CD4-positive, alpha-beta T cell treated with Interferon alpha-2 for 1 hour (primary cell): Measurements from ENCODE around the gene CCDC93.
"Not testable (repeated sequence)": the region's sequence is repeated elsewhere in the genome, so short reads cannot be mapped to it uniquely, and the experiment has no call there.

Experiments used
- DNase-seq, 2 donors: peaks; one replicate each; pipeline ENCODE4 v3.0.0-alpha.2; 2020 to 2022

Gene CCDC93

GRCh38 chr2:117952228-117952627 is 61.6 kb downstream of the CCDC93 start:
- DNase-seq: no peak

GRCh38 chr2:117949806-117950205 is 64.1 kb downstream of the CCDC93 start:
- DNase-seq: no peak

GRCh38 chr2:117948615-117949014 is 65.3 kb downstream of the CCDC93 start:
- no peak for DNase-seq

GRCh38 chr2:117945296-117945695 is 68.6 kb downstream of the CCDC93 start:
- DNase-seq: no peak

- no peak for DNase-seq
These were observed 69.1 kb downstream of the CCDC93 start for GRCh38 chr2:117944816-117945215.

GRCh38 chr2:117943013-117943672 is 70.7 kb downstream of the CCDC93 start:
- DNase-seq: no peak

GRCh38 chr2:117942551-117942950 is 71.3 kb downstream of the CCDC93 start:
- DNase-seq: no peak

GRCh38 chr2:117941693-117942092 is 72.2 kb downstream of the CCDC93 start:
- DNase-seq: no peak

GRCh38 chr2:117940436-117940835 is 73.4 kb downstream of the CCDC93 start:
- DNase-seq: no peak

GRCh38 chr2:117938611-117939010 is 75.3 kb downstream of the CCDC93 start:
- DNase-seq: no peak

- no peak for DNase-seq
These were observed 76.9 kb downstream of the CCDC93 start for GRCh38 chr2:117936871-117937428.

GRCh38 chr2:117935954-117936353 is 77.9 kb downstream of the CCDC93 start:
- DNase-seq: no peak

GRCh38 chr2:117935456-117935855 is 78.4 kb downstream of the CCDC93 start:
- no peak for DNase-seq

- DNase-seq: no peak
These were observed 80.0 kb downstream of the CCDC93 start for GRCh38 chr2:117933884-117934354.

- DNase-seq: no peak
These were observed 81.9 kb downstream of the CCDC93 start for GRCh38 chr2:117931978-117932377.

GRCh38 chr2:117931266-117931665 is 82.6 kb downstream of the CCDC93 start:
- no peak for DNase-seq

- no peak for DNase-seq
These were observed 83.1 kb downstream of the CCDC93 start for GRCh38 chr2:117930775-117931174.

GRCh38 chr2:117923471-117923870 is 90.4 kb downstream of the CCDC93 start:
- not testable (repeated sequence) for DNase-seq

- DNase-seq: no peak
These were observed 92.3 kb downstream of the CCDC93 start for GRCh38 chr2:117921520-117921919.

GRCh38 chr2:117918608-117919007 is 95.3 kb downstream of the CCDC93 start:
- DNase-seq: no peak

- no peak for DNase-seq
These were observed 96.5 kb downstream of the CCDC93 start for GRCh38 chr2:117917223-117917917.

- no peak for DNase-seq
These were observed 110.9 kb downstream of the CCDC93 start for GRCh38 chr2:117902933-117903332.

- DNase-seq: no peak
These were observed 125.0 kb downstream of the CCDC93 start for GRCh38 chr2:117888897-117889296.

GRCh38 chr2:117885308-117885707 is 128.6 kb downstream of the CCDC93 start:
- DNase-seq: no peak
